Heart right ventricle (tissue), 16 donors: ENCODE data around the gene GZMM. TPM values are rescaled to one million over a fixed set of nuclear protein-coding genes. Genes with fewer than 3 reads are reported as not detected.
A peak's percentile ranks its signal among the peaks of the same experiment; 100 is the strongest.

Experiments used
- ATAC-seq, 8 donors: fragments of 200-7000 bp; cut with Tn5 transposase; one replicate each; pipeline ENCODE4 v1.9.1; 2020; ENCODE audit warnings: mild to moderate bottlenecking in 8 of 8, moderate library complexity in 8 of 8, moderate number of reproducible peaks in 1 of 8
- DNase-seq, 2 donors: peaks; one replicate each; pipeline ENCODE4 v3.0.0-alpha.2; 2020
- H3K27ac ChIP-seq, 10 donors: fragments of 200-600 bp; sonication (generic) in 2 of 10; one replicate each; pipeline versions ENCODE4 v1.5.0 to v1.8.0; 2020 to 2022; ENCODE audit warnings: mild to moderate bottlenecking in 3 of 10
- H3K27me3 ChIP-seq, 7 donors: fragments of 200-600 bp; one replicate each; pipeline ENCODE4 v1.8.0; 2021 to 2022; ENCODE audit warnings: mild to moderate bottlenecking in 2 of 7
- H3K36me3 ChIP-seq, 9 donors: fragments of 200-600 bp; sonication (generic) in 1 of 9; one replicate each; pipeline versions ENCODE4 v1.5.0 to v1.8.0; 2020 to 2022; ENCODE audit warnings: mild to moderate bottlenecking in 2 of 9
- H3K4me1 ChIP-seq, 9 donors: fragments of 200-600 bp; sonication (generic) in 1 of 9; one replicate each; pipeline versions ENCODE4 v1.5.0 to v1.8.0; 2020 to 2022; ENCODE audit warnings: mild to moderate bottlenecking in 4 of 9
- H3K4me3 ChIP-seq, 10 donors: fragments of 200-600 bp; sonication (generic) in 2 of 10; one replicate each; pipeline versions ENCODE4 v1.5.0 to v1.8.0; 2020 to 2022; ENCODE audit warnings: mild to moderate bottlenecking in 7 of 10, moderate library complexity in 2 of 10
- H3K9me3 ChIP-seq, 11 donors: fragments of 200-600 bp in 10 of 11; sonication (generic) in 2 of 11; one replicate each; pipeline versions ENCODE4 v1.5.0 to v1.8.0; 2013 to 2022; ENCODE audit warnings: mild to moderate bottlenecking in 2 of 11, control low read depth in 1 of 11, moderate library complexity in 1 of 11
- WGBS, 2 donors: extraction: QIAGEN DNeasy Blood & Tissue Kit; methylation state at CpG; one replicate each; pipeline ENCODE4 v1.1.7; 2013; ENCODE audit warnings: inconsistent platforms in 1 of 2; 5-methylcytosine and 5-hydroxymethylcytosine counted together
- intact Hi-C, 10 donors: fragments of 100-400 bp; cut with DNase I; formaldehyde crosslinking; loops; one replicate each; pipeline versions ENCODE4 v1.11.1 to v1.14.2; 2022
- polyA plus RNA-seq, 2 donors: library from polyadenylated mRNA; stranded (reverse); fragments of 200-250 nt; gene quantifications; one replicate each; pipeline ENCODE4 v1.2.3, GENCODE V29; 2013
- total RNA-seq, 10 donors: library from RNA; stranded (reverse); fragmentation: NEBNext Ultra II Directional in 3 of 10; extraction: Animal tissue kit (Norgen Biotek cat#: 25700) in 3 of 10; gene quantifications; one replicate each; pipeline versions ENCODE4 v1.2.1 to v1.2.4, GENCODE V29; 2021 to 2023
- TF ChIP-seq, protein P1 (sequence below), 9 donors: fragments of 200-600 bp; sonication (generic) in 2 of 9; IDR thresholded peaks; one replicate each; pipeline versions ENCODE4 v1.5.0 to v1.8.0; 2021 to 2022; ENCODE audit warnings: antibody characterized with exemption in 9 of 9, mild to moderate bottlenecking in 5 of 9, moderate library complexity in 1 of 9
- donor health status: Arrhythmogenic right ventricular cardiomyopathy.
- donor health status: ischemic (EF 13 %, LVEDD 7.1; RV severe dilation, severe dysfunction).
- donor health status: healthy with polysubstance abuse.
- donor health status: DM: no; HTN: yes; CAD: no.
- donor health status: DM: no; HTN: no; CAD: no.
- donor health status: ischemic (EF 25% LVEDD 6.9; RV normal size, moderate dysfunction).
- donor health status: ischemic (EF 25% LVEDD 5.7; RV mildly dilated, moderate dysfunction).
- donor health status: healthy.
- donor health status: DM: yes; HTN: yes; CAD: no.
- donor health status: Ischemic cardiomyopathy.
- donor health status: ischemic (EF 35%, LVEDD 5.7; RV mildly dilated, moderate dysfunction).
- donor health status: nonischemic (EF 11% LVEDD 7.7; RV severe dilation, severe dysfunction).
- donor health status: DM: yes; HTN: yes; CAD: no.
- donor health status: PGD.
- donor health status: ischemic (EF 29% LVEDD 5.4; RV normal size, mild dysfunction).
- donor health status: nonischemic (EF 23%, LVEDD 6.1; RV moderate dilation, normal function).

GZMM gene
- total and polyA plus RNA-seq, 12 donors, result 0.25 to 2.7 (median 0.44) TPM; not detected in 7

GRCh38 chr19:566403-566802 lies 22.6 kb downstream of the GZMM start:
- H3K9me3 ChIP-seq, result no peaks in the 10 kb centered on the region
- H3K4me3 ChIP-seq, result peak overlapping the region in 1 of 10 donors; percentile 36
- intact Hi-C loops, result no loop called here
- DNase-seq, result no peak
- peak in 3 of 8 donors; percentile 14 to 89 (median 51) for ATAC-seq
- 33 to 44% methylated on average over 18 to 19 of the region's 19 CpGs for WGBS, 2 donors
- H3K4me1 ChIP-seq, result peaks cover 2 to 10% (median 6%) of the 10 kb centered on the region in 9 donors
- TF ChIP-seq, protein P1, sequence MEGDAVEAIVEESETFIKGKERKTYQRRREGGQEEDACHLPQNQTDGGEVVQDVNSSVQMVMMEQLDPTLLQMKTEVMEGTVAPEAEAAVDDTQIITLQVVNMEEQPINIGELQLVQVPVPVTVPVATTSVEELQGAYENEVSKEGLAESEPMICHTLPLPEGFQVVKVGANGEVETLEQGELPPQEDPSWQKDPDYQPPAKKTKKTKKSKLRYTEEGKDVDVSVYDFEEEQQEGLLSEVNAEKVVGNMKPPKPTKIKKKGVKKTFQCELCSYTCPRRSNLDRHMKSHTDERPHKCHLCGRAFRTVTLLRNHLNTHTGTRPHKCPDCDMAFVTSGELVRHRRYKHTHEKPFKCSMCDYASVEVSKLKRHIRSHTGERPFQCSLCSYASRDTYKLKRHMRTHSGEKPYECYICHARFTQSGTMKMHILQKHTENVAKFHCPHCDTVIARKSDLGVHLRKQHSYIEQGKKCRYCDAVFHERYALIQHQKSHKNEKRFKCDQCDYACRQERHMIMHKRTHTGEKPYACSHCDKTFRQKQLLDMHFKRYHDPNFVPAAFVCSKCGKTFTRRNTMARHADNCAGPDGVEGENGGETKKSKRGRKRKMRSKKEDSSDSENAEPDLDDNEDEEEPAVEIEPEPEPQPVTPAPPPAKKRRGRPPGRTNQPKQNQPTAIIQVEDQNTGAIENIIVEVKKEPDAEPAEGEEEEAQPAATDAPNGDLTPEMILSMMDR (IDR thresholded peaks at IDR 0.05), result no peak
- peak overlapping the region in 2 of 10 donors; percentile 21 to 83 for H3K27ac ChIP-seq
- no peaks in the 10 kb centered on the region for H3K27me3 ChIP-seq
- H3K36me3 ChIP-seq, result no peaks in the 10 kb centered on the region

DNA sequence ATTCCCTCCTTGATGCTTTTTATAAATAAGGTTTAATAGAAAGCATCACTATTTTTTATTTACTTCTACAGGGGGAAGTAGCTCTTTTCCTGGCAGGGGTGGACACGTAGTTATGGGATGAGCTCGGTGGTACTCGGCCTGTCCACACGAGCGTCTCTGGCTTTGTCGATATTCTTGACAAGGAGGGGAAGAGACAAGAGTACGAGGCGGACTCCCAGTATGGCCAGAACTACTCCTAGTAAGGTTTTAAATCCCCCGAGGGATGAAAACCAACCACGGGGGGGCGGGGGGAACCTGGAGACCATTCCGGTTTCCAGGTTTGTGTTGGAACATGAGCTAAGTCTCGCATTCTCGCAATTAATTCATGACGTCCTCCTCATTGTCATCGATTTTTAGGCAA lies 23.0 kb downstream of the GZMM start:
- no peaks in the 10 kb centered on the region for H3K9me3 ChIP-seq
- TF ChIP-seq, protein P1 (IDR thresholded peaks at IDR 0.05), result no peak
- no peaks in the 10 kb centered on the region for H3K27me3 ChIP-seq
- intact Hi-C loops, result no loop called here
- 64 to 74% methylated on average over 16 of the region's 16 CpGs for WGBS, 2 donors
- peaks cover 2 to 14% (median 11%) of the 10 kb centered on the region in 9 donors for H3K4me1 ChIP-seq
- peak overlapping the region in 2 of 10 donors; percentile 21 to 83 for H3K27ac ChIP-seq
- peak overlapping the region in 1 of 10 donors; percentile 36 for H3K4me3 ChIP-seq
- ATAC-seq (no peak), DNase-seq (no peak)
- H3K36me3 ChIP-seq, result no peaks in the 10 kb centered on the region

- Histone ChIP-seq H3K27me3 (no peaks in the 10 kb centered on the region), H3K4me1 (peaks cover 2 to 17% (median 11%) of the 10 kb centered on the region in 9 donors), H3K36me3 (no peaks in the 10 kb centered on the region), H3K27ac (peak overlapping the region in 1 of 10 donors; percentile 83), H3K9me3 (no peaks in the 10 kb centered on the region), H3K4me3 (peak overlapping the region in 1 of 10 donors; percentile 36)
- intact Hi-C loops, result no loop called here
- ATAC-seq (no peak), DNase-seq (no peak)
- WGBS, 2 donors, result 92 to 94% methylated on average over 22 of the region's 22 CpGs
- TF ChIP-seq, protein P1 (IDR thresholded peaks at IDR 0.05), result no peak
Measured at GRCh38 chr19:567296-567900, 23.5 kb downstream of the GZMM start.

DNA sequence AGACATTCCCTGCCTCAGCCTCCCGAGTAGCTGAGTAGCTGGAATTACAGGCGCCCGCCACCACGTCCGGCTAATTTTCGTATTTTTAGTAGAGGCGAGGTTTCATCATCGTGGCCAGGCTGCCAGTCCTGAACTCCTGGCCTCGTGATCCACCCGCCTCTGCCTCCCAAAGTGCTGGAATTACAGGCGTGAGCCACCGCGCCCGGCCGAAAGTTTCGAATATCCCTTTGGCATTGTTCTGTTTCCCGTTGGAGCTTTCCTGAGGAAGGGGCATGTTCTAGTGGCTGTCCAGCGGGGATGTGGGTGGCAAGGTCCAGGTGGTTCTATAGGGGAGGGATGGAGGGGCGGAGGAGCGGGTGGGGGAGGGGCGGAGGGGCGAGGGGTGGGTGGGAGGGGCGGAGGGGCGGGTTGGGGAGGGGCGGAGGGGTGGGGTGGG lies 26.4 kb downstream of the GZMM start:
- Histone ChIP-seq H3K27me3 (no peaks in the 10 kb centered on the region), H3K27ac (no peak overlapping the region), H3K9me3 (no peaks in the 10 kb centered on the region), H3K4me3 (no peak overlapping the region), H3K4me1 (peaks cover 14 to 40% (median 31%) of the 10 kb centered on the region in 9 donors), H3K36me3 (no peaks in the 10 kb centered on the region)
- intact Hi-C loops, result loop anchor here in 1 of 10 donors (5.0 kb wide), 1 partner anchor 38 kb away; the partner anchor contains the start of gene CDC34
- ATAC-seq, result no peak
- WGBS, 2 donors, result 75 to 79% methylated on average over 18 to 19 of the region's 25 CpGs
- no peak for DNase-seq
- TF ChIP-seq, protein P1 (IDR thresholded peaks at IDR 0.05), result no peak
